Urinary bladder (tissue), 4 donors: ENCODE results near the gene DTNB. TPM values are rescaled to one million over a fixed set of nuclear protein-coding genes. Genes with fewer than 3 reads are reported as not detected.
"Not testable (repeated sequence)": the region's sequence is repeated elsewhere in the genome, so short reads cannot be mapped to it uniquely, and the experiment has no call there.

Experiments
- DNase-seq: peaks from one replicate; pipeline ENCODE4 v3.0.0-alpha.2; 2015; ENCODE audit errors: extremely low spot score
- H3K27ac ChIP-seq: one replicate; pipeline ENCODE4 v1.5.1; 2013; ENCODE audit warnings: low read depth, mild to moderate bottlenecking, moderate library complexity
- H3K36me3 ChIP-seq: one replicate; pipeline ENCODE4 v1.6.1; 2013; ENCODE audit warnings: mild to moderate bottlenecking, moderate library complexity; ENCODE audit not compliant: insufficient read depth
- H3K4me1 ChIP-seq: one replicate; pipeline ENCODE4 v1.6.1; 2013; ENCODE audit warnings: mild to moderate bottlenecking, moderate library complexity; ENCODE audit not compliant: insufficient read depth
- H3K4me3 ChIP-seq: one replicate; pipeline ENCODE4 v1.5.1; 2013; ENCODE audit warnings: low read depth, low read length
- WGBS: extraction: QIAGEN DNeasy Blood & Tissue Kit; methylation state at CpG from one replicate; pipeline ENCODE4 v1.1.7; 2013; 5-methylcytosine and 5-hydroxymethylcytosine counted together
- polyA plus RNA-seq: library from polyadenylated mRNA; stranded (reverse); fragments of 200-250 nt; gene quantifications from one replicate; pipeline ENCODE4 v1.2.3, GENCODE V29; 2013
- total RNA-seq: library from RNA; depleted of rRNA; stranded (reverse); fragments of >200 nt; gene quantifications from one replicate; pipeline ENCODE4 v1.2.3, GENCODE V29; 2014
- donor health status: healthy with polysubstance abuse.
- donor health status: healthy.

DTNB gene
- 14.0 TPM for total RNA-seq
- 5.4 TPM for polyA plus RNA-seq

GRCh38 chr2:25673300-25674076 is at the start of gene DTNB:
TSS of gene DTNB (minus strand) at chr2:25673577. CDS start at chr2:25652660, 20,917 bp downstream.
- peak within 1 kb of the TSS; percentile 98 for H3K4me3 ChIP-seq
- H3K36me3 ChIP-seq = no peaks in the 10 kb centered on the region
- no peak for DNase-seq
- H3K27ac ChIP-seq = peak within 1 kb of the TSS; percentile 95
- H3K4me1 ChIP-seq = no peaks in the 10 kb centered on the region
- WGBS = 1% methylated on average over 111 of the region's 111 CpGs

- 81% methylated on average over 3 of the region's 3 CpGs for WGBS
Measured at GRCh38 chr2:25722224-25722623, 48.8 kb upstream of the DTNB start.

DNA sequence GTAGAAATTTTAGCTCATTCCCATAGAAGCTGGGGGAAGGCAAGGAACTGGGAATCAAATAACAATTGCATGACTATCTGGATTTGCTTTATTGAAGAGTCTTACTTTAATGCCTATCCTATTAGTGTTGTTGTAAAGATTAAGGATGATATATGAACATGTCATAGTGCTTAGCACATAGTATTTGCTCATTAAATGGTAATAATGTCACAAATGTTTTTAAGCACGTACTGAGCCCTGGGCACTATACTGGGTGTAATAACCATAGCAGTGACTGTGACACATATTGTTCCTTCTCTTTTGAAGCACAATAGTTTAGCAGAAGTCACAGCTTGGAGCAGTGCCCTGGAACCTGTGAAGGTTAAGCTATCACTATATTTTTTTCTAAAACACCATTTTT is 47.2 kb upstream of the DTNB start:
- Histone ChIP-seq H3K36me3 (no peaks in the 10 kb centered on the region), H3K27ac (no peak overlapping the region), H3K4me1 (no peaks in the 10 kb centered on the region), H3K4me3 (no peak overlapping the region)
- 63% methylated on average over 1 of the region's 1 CpG for WGBS
- DNase-seq = no peak

More at GRCh38 chr2:25722224-25722623, 48.8 kb upstream of the DTNB start:
- Histone ChIP-seq H3K27ac (no peak overlapping the region), H3K4me1 (no peaks in the 10 kb centered on the region), H3K36me3 (no peaks in the 10 kb centered on the region), H3K4me3 (no peak overlapping the region)
- no peak for DNase-seq

- Histone ChIP-seq H3K4me1 (no peaks in the 10 kb centered on the region), H3K27ac (no peak overlapping the region), H3K36me3 (no peaks in the 10 kb centered on the region), H3K4me3 (no peak overlapping the region)
- WGBS = 80% methylated on average over 1 of the region's 1 CpG
- no peak for DNase-seq
Measured at GRCh38 chr2:25714740-25715139, 41.4 kb upstream of the DTNB start.

- H3K4me1 ChIP-seq = no peaks in the 10 kb centered on the region
- H3K27ac ChIP-seq = no peak overlapping the region
- H3K4me3 ChIP-seq = no peak overlapping the region
- WGBS = 78% methylated on average over 5 of the region's 5 CpGs
- no peaks in the 10 kb centered on the region for H3K36me3 ChIP-seq
- DNase-seq = no peak
Measured at GRCh38 chr2:25712455-25712854, 39.1 kb upstream of the DTNB start.

GRCh38 chr2:25711675-25712354 is 38.4 kb upstream of the DTNB start:
- Histone ChIP-seq H3K27ac (no peak overlapping the region), H3K36me3 (no peaks in the 10 kb centered on the region), H3K4me1 (no peaks in the 10 kb centered on the region), H3K4me3 (no peak overlapping the region)
- no peak for DNase-seq
- WGBS = 9% methylated on average over 12 of the region's 12 CpGs

DNA sequence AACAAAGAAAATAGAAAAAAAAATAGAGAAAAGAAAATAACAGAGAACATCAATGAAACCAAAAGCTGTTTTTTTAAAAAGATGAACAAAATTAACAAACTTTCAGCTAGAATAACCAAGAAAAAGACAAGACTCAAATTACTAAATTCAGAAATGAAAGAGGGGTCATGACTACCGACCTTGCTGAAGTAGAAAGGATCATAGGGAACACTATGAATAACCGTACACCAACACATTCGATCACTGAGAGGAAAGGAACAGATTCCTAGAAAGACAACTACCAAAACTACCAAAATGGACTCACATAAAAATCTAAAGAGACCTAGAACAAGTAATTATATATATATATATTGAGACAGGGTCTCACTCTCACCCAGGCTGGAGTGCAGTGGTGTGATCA is 37.4 kb upstream of the DTNB start:
- no peak for DNase-seq
- 87% methylated on average over 3 of the region's 3 CpGs for WGBS
- H3K4me1 ChIP-seq = no peaks in the 10 kb centered on the region

DNA sequence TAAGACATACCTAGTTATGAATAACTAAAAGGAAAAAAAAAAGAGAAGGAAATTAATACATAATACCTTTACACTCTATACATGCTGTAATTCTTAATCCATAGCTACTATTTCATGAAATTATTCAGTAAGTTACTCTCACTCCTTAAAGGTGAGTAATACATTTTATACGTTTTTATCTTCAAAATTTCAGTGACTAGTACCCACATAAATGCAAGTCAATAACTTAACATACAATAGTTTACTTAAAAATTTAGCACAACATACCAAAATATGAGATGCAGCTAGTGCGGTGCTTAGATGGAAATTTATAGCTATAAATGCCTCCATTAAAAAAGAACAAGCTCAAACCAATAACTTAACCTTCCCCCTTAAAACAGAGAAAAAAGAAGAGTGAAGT is 36.0 kb upstream of the DTNB start:
- DNase-seq = no peak
- Histone ChIP-seq H3K4me3 (no peak overlapping the region), H3K36me3 (no peaks in the 10 kb centered on the region), H3K4me1 (no peaks in the 10 kb centered on the region), H3K27ac (no peak overlapping the region)
- WGBS = 83% methylated on average over 2 of the region's 2 CpGs

More for the DNA sequence above, 37.4 kb upstream of the DTNB start:
- H3K4me3 ChIP-seq = no peak overlapping the region
- H3K36me3 ChIP-seq = no peaks in the 10 kb centered on the region
- H3K27ac ChIP-seq = no peak overlapping the region

DNA sequence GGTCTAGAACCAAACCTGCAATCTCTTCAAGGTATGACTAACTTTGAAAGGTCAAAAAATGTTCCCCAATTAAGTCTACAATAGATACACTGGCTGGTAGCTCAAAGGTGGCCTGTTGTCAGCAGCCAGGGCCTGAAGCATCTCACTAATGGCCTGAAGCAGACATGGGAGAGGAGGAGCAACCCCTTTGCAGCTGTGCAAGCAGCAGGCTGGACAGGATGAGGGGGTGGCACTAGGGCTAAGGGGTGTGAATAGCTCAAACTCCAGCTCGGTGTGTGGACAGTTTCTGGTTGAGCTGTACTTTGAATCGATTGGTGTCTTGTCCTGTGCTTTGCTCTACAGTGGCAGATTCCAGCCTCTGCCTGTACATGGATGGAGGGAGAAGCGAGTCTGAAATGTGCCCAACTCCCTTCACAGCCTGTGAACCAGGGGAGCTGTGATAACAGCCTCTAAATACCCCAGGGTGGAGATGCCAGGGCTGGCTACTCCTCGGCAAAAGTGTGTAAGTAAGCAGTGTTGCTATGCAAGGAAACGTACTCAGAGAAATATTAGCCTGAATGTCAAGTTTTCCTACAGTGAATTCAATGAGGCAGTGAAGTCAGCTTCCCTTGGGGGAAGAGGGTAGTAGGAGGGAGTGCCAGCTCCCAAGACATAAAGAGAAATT is 34.7 kb upstream of the DTNB start:
- WGBS = 62% methylated on average over 5 of the region's 5 CpGs
- DNase-seq = no peak
- no peaks in the 10 kb centered on the region for H3K36me3 ChIP-seq
- H3K4me1 ChIP-seq = no peaks in the 10 kb centered on the region
- no peak overlapping the region for H3K4me3 ChIP-seq
- H3K27ac ChIP-seq = no peak overlapping the region

- not testable (repeated sequence) for H3K27ac ChIP-seq, H3K4me1 ChIP-seq, H3K4me3 ChIP-seq, H3K36me3 ChIP-seq, DNase-seq
- 95% methylated on average over 31 of the region's 33 CpGs for WGBS
Measured at GRCh38 chr2:25705575-25705974, 32.2 kb upstream of the DTNB start.

DNA sequence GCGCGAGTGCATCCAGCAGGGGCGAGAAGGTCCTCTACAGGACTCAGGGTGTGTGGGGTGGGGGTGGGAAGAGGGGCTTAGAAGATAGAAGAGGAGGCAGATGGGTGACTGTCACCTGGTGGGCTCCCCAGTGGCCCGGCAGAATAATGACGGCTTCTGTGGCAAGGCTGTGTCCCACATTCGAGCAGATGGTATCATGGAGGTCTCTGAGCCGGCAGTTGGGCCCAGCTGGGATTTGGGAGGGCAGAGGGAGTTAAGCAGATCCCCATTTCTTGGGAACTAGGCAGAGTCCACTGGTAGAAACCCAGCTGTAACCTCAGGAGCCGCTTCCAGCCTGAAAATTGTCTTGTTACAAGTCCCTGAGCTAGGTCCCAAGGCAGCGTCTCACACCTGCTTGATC is 28.4 kb upstream of the DTNB start:
- Histone ChIP-seq H3K36me3 (no peaks in the 10 kb centered on the region), H3K4me3 (no peak overlapping the region), H3K27ac (no peak overlapping the region), H3K4me1 (no peaks in the 10 kb centered on the region)
- WGBS = 89% methylated on average over 9 of the region's 9 CpGs
- DNase-seq = no peak

DNA sequence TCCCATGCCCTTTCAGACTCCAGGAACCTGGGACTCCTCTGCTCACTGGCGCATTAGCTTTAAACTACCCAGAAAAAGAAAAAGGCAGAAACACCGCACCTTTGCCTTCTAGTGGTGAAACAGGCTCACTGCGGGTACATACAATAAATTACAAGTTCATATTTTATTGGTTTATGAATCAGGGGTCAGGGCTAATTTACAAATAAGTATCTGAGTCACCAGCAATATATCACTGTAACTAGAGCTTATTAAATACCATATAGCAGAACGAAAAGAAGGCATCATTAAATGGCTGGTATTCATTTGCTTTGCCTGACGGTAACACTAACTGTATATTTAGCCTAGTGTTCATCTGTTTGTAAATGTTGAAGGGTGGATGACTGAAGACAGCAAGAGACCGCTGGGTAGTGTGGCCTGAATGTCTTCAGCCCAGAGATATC is 26.9 kb upstream of the DTNB start:
- Histone ChIP-seq H3K4me1 (no peaks in the 10 kb centered on the region), H3K4me3 (no peak overlapping the region), H3K27ac (no peak overlapping the region), H3K36me3 (no peaks in the 10 kb centered on the region)
- 22% methylated on average over 6 of the region's 6 CpGs for WGBS
- DNase-seq = no peak

DNA sequence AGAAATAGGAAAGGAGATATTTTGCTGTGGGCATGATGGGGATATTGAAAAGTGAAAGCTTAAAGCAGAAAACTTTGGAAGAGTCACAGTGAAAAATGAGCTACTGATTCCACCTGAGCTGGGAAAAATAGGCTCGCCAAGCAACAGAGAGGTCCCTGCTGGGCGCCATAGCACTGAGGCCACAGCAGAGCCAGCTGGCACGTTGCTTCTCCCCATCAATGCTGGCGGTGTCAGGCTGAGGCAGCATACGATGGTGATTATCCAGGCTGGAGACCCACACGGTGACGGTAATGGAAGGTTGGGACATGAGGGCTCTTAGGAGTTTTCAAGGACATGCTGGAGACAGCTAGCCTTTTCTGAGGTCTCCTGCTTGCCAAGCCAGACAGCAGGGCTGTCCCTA is 25.8 kb upstream of the DTNB start:
- Histone ChIP-seq H3K4me1 (no peaks in the 10 kb centered on the region), H3K36me3 (no peaks in the 10 kb centered on the region), H3K27ac (no peak overlapping the region), H3K4me3 (no peak overlapping the region)
- DNase-seq = no peak
- WGBS = 92% methylated on average over 7 of the region's 7 CpGs

DNA sequence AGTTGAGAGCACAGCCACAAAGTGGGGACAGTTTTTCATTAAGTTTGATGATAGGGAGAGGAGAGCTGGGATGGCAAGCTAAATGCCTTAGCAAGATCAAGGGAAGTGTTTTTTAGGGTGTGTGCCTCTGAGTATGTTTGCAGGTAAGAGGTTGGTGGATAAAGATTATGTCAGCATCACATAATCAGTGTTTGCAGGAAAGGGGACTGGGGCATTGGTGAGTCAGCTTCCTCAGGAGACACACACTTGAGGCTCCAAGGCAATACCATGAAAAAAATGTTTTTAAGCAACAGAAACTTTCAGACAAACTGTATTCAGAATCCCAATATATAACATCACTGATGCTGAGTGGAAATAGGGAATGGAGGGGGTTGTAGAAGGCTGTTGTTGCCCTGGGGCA is 25.4 kb upstream of the DTNB start:
- H3K36me3 ChIP-seq = no peaks in the 10 kb centered on the region
- no peak for DNase-seq
- H3K27ac ChIP-seq = no peak overlapping the region
- no peak overlapping the region for H3K4me3 ChIP-seq
- H3K4me1 ChIP-seq = no peaks in the 10 kb centered on the region
